Brain pericyte (primary cell): Measurements from ENCODE around the gene LCORL.
"Not testable (repeated sequence)": the region's sequence is repeated elsewhere in the genome, so short reads cannot be mapped to it uniquely, and the experiment has no call there.

Experiments used
- DNase-seq: peaks from one replicate; pipeline ENCODE4 v3.0.0-alpha.2; 2012; ENCODE audit warnings: low read depth, low spot score

The LCORL gene

GRCh38 chr4:18021720-18022571 is at the start of gene LCORL:
LCORL (minus strand) TSS chr4:18021755; CDS start chr4:18021751, 4 bp downstream.
- peak; percentile 94 for DNase-seq

GRCh38 chr4:18069810-18070209 is 48.3 kb upstream of the LCORL start:
- DNase-seq = no peak

- no peak for DNase-seq
Measured at GRCh38 chr4:18067031-18067430, 45.5 kb upstream of the LCORL start.

GRCh38 chr4:18063079-18063478 is 41.5 kb upstream of the LCORL start:
- no peak for DNase-seq

- no peak for DNase-seq
Measured at GRCh38 chr4:18057821-18058533, 36.4 kb upstream of the LCORL start.

- DNase-seq = no peak
Measured at GRCh38 chr4:18056030-18056429, 34.5 kb upstream of the LCORL start.

GRCh38 chr4:18052158-18052557 is 30.6 kb upstream of the LCORL start:
- DNase-seq = no peak

- no peak for DNase-seq
Measured at GRCh38 chr4:18051281-18051680, 29.7 kb upstream of the LCORL start.

DNA sequence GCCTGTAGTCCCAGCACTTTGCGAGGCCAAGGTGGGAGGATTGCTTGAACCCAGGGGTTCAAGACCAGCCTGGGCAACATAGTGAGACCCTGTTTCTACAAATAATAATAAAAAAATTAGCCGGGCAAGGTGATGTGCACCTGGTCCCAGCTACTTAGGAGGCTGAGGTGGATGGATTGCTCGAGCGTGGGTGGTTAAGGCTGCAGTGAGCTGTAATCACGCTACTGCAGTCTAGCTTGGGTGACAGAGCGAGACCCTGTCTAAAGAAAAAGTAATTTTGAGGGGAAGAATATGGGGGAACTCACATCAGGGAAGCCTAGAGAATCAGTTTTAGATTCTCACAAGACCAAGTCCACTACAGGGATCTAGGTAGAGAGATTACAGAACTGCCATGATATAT is 28.9 kb upstream of the LCORL start:
- DNase-seq = no peak

GRCh38 chr4:18049446-18049845 is 27.9 kb upstream of the LCORL start:
- no peak for DNase-seq

DNA sequence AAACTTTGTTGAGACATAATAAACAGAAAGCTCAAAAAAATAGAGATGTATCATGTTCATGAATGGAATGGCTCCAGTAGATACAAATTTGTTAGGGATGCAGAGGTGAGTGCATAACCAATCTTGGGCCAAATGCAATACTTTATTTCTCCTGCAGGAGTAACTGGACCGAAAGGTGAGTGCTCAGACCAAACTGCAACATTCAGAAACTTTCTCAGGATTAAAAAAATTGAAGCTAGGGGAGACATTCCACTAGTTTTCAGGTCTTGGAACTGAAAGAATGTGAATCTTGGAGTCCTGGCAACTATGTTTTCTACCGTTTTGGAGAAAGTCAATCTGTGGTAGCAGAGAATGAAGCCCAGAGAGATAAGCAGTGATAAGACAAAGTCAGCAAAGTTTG is 21.2 kb upstream of the LCORL start:
- DNase-seq = no peak

GRCh38 chr4:18042012-18042411 is 20.5 kb upstream of the LCORL start:
- no peak for DNase-seq

DNA sequence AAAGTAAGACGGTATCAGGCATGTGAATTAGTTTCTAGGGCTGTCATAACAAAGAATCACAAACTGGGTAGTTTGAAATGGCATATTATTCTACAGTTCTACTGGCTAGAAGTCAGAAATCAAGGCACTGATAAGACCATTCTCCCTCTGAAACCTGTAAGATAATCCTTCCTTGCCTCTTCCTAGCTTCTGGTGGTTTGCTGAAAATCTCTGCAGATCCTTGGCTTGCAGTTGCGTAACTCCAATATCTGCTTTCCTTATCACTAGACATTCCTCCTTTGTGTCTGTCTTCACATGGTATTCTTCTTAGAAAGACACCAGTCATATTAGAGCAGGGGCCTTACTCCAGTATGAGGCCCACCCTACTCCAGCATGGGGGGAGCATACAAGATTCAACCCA is 19.6 kb upstream of the LCORL start:
- no peak for DNase-seq

GRCh38 chr4:18039113-18039512 is 17.6 kb upstream of the LCORL start:
- DNase-seq = no peak

- DNase-seq = not testable (repeated sequence)
Measured at GRCh38 chr4:18036369-18036768, 14.8 kb upstream of the LCORL start.

DNA sequence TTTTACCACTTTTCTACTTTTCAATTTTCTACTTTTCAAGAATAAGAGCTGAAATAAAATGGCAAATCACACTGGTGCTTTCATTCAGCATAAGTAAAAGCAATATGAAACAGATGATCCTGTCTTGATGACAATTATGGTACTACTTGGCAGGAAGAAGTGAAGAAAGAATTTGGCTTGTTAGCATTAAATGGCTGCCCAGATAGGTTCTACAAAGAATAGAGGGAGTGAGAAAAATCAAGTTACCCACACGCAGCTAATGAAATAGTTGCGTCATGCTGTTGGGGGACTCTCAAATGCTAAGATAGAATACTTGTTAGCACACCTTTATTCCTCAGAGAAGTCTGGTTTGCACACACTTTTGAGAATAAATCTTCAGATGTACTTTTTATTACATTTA is 12.5 kb upstream of the LCORL start:
- DNase-seq = no peak

GRCh38 chr4:18033111-18034085 is 11.8 kb upstream of the LCORL start:
- no peak for DNase-seq

DNA sequence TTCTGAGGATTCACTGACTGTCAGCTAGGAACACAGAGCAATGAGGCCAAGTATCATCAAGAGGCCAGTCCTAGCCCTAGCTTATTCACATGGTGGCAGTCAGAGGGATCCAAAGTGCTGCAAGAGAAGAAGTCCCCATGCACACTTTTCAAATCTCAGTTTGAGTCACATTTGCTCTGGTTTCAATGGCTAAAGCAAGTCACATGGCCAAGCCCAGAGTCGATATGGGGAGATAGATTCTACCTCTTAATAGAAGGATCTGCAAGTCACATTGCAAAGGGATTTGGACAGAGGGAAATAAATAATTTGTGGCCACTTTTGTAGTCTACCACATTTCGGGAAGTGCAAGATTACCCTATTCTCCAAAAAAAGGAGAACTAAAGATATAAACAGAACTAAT is 3.7 kb upstream of the LCORL start:
- no peak for DNase-seq

DNA sequence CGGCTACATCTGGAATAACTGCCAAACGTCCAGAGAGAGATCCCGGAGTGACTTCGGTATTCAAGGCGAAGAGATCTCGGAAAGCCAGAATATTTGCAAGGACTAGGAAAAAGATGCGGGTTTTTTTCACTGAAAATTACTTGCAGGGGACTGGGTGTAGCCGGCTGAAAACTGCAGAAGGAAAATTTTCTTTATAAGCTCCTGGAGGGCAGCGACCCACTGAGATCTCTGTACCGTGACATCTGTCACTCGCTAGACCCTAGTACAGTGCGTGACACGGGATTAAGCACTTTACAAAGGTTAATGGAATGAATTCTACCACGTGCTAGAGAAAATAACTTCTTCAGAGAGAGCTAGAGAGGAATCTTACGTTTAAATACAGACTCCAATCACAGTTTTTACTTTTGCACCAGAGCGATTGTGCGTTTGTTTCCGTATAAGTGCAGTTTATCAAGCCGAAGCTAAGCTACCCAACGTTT is 1.1 kb upstream of the LCORL start:
- DNase-seq = no peak

GRCh38 chr4:18021470-18021719 is 160 bp downstream of the LCORL start:
- DNase-seq = no peak

- DNase-seq = peak; percentile 25
Measured at GRCh38 chr4:18020671-18021469, 685 bp downstream of the LCORL start.
